GM19324 (cell line): ENCODE data around the gene PIBF1.
"Not testable (repeated sequence)": the region's sequence is repeated elsewhere in the genome, so short reads cannot be mapped to it uniquely, and the experiment has no call there.

Source experiments
- ATAC-seq: cut with Tn5 transposase; IDR thresholded peaks from one replicate; pipeline ENCODE4 v1.9.1; 2021; ENCODE audit warnings: mild to moderate bottlenecking, moderate library complexity; ENCODE audit not compliant: unreplicated experiment, low FRiP score

Gene PIBF1

GRCh38 chr13:72901546-72901945 is 119.6 kb downstream of the PIBF1 start:
- not testable (repeated sequence) for ATAC-seq

- no peak for ATAC-seq
Measured at GRCh38 chr13:72908416-72908815, 126.5 kb downstream of the PIBF1 start.

- no peak for ATAC-seq
Measured at GRCh38 chr13:72911981-72912380, 130.0 kb downstream of the PIBF1 start.

GRCh38 chr13:72920097-72920496 is 138.2 kb downstream of the PIBF1 start:
- ATAC-seq, result no peak

GRCh38 chr13:72931311-72931710 is 149.4 kb downstream of the PIBF1 start:
- no peak for ATAC-seq

GRCh38 chr13:72932250-72932649 is 150.3 kb downstream of the PIBF1 start:
- ATAC-seq, result no peak

GRCh38 chr13:72946267-72946666 is 164.3 kb downstream of the PIBF1 start:
- not testable (repeated sequence) for ATAC-seq

GRCh38 chr13:72952529-72953141 is 170.7 kb downstream of the PIBF1 start:
- no peak for ATAC-seq

GRCh38 chr13:72953391-72953965 is 171.5 kb downstream of the PIBF1 start:
- ATAC-seq, result no peak

GRCh38 chr13:72959643-72960042 is 177.7 kb downstream of the PIBF1 start:
- ATAC-seq, result no peak

GRCh38 chr13:72960114-72960513 is 178.2 kb downstream of the PIBF1 start:
- no peak for ATAC-seq

- no peak for ATAC-seq
Measured at GRCh38 chr13:72960541-72960940, 178.6 kb downstream of the PIBF1 start.

- no peak for ATAC-seq
Measured at GRCh38 chr13:72963762-72964161, 181.8 kb downstream of the PIBF1 start.

- ATAC-seq, result no peak
Measured at GRCh38 chr13:72970301-72970880, 188.5 kb downstream of the PIBF1 start.

- ATAC-seq, result no peak
Measured at GRCh38 chr13:72970956-72971355, 189.0 kb downstream of the PIBF1 start.

GRCh38 chr13:72973234-72973633 is 191.3 kb downstream of the PIBF1 start:
- no peak for ATAC-seq

- no peak for ATAC-seq
Measured at GRCh38 chr13:72983085-72983768, 201.3 kb downstream of the PIBF1 start.

GRCh38 chr13:72985610-72986009 is 203.7 kb downstream of the PIBF1 start:
- no peak for ATAC-seq

GRCh38 chr13:72986197-72986596 is 204.3 kb downstream of the PIBF1 start:
- ATAC-seq, result no peak

- ATAC-seq, result no peak
Measured at GRCh38 chr13:72990953-72991352, 209.0 kb downstream of the PIBF1 start.

- no peak for ATAC-seq
Measured at GRCh38 chr13:72998012-72998411, 216.1 kb downstream of the PIBF1 start.
